ENCODE measurements around the gene SYMPK.
A peak's percentile ranks its signal among the peaks of the same experiment; 100 is the strongest.

The SYMPK gene

DNA sequence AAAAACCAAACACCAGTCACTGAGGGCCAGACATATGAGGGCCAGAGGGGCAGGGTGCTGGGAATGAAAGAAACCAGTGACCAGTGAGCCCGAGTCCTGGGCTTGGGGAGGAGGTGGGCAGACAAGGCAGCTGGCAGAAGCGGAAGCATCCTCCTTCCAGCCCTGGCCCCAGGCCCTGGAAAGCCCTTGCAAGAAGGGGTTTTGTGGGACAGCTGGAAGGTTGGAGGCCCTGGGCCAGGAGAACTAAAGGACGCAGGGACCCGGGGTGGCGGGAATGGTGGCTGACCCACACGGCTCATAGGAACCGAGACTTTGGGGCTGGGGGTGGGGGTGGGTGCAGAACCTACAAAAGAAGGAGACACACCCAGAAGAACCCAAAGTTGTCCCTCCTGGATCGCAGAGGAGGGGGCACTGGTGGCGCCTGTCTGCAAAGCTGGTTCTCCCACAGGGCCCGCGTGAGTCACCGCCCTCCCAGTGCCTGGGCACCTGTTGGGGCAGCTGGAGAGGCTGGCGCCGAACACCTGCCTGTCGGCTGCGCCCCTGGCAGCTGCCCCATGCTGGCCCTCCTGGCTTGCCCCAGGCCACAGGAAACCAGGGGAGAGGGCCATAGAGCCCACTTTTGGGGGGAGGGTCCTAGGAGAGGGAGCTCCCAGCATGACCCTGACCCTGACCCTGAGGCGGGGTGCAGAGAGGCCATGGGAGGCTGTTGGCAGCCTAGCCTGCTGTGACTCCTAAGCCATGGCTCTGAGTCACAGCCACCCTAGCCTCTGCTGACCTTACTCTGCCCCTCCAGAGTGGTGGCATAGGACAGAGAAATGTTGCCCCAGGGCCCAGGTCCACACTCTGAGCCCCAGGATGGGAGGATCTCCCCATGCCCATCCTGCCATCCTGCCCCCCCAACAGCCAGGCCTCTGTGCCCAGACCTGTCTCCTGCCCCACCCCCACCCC lies 81.5 kb downstream of the SYMPK start:
- no peak for DNase-seq (ENCODE audit: low read depth in 2 of 2)

DNA sequence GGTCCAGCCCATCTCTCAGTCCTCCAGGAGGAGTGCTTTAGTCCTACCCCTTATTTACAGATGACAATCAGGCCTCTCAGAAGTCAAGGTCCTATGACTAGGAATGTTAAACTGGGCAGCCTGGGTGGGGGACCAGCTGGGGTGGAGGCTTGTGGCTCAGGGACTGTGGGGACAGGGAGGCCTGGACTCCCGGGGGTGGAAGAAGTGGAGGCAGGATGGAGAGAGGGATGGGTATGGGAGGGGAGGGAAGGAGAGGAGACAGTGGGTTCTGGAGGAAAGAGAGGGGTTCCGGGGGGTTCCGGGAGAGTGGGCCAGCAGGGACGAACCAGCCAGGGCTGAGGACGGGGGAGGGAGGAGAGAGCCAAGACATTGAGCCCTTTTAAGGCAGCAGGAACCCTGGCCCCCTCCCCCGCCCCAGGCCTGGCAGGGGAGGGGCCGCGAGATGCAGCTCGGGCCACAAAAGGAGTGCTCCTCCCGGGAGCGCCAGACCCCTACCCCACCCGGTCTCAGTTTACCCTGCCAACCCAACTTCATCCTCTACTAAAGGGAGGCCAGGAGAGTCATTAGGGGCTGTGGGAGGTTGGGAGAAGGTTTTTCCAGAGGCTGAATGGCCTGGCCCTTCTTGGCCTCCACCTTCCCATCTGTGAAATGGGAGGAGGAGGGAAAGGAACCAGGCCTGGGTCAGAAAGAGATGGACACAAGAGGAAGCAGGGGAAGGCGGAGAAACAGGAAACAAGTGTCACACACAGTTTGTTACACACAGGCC lies 82.3 kb downstream of the SYMPK start:
- DNase-seq (ENCODE audit: low read depth in 2 of 2) = no peak

DNA sequence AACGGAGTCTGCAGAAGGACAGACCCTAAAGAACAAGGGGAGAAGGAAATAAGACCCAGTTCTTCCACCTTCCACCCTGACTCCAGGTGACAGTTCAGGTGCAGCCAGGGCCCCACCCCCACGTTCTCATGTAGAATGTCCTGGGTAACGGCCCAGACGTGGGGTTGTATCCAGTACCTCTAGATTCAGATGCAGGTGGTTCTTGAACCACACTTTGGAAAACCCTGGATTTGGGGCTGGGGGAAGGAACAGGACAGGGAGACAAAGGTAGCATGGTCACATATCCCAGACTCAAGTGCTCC lies 82.8 kb downstream of the SYMPK start:
- no peak for DNase-seq (ENCODE audit: low read depth in 2 of 2)

DNA sequence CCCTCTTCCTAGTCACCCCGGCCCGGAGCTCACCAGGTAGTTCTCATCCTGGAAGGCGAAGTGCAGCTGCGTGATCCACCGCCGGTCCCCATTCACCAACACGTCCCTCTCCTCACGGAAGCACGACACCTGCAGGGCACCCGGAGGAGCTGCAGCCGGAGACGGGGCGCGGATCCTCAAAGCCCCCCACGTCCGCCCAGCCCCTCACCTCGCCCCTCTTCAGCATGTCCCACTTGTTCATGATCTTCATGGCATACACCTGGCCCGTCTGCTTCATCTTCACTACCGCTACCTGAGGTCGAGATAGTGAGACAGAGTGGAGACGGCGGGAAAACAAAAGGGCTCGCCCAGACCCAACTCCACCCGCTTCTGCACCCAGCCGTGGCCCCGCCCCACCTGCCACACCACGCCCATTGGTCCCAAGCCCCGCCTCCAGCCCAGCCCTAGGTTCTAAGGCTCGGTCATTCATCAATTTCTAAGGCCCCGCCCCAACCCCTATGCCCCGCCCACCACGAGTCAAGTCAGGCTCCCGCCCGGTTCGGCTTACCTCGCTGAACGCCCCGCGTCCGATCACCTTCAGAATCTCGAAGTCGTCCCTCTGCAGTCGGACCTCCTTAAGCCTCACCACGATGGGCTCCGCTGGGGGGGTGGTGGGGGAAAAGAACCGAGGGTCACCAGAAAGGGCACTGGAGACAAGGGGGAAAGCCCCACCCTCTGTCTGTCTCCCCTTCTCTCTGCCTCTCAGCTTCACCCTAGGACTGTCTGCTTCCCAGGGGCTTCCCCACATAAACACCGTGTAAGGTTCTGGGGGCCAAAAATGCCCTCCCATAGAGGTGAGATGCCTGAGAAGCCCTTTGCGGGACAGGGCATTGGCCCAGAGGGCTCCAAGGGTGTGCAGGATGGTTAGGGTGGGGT lies 83.5 kb downstream of the SYMPK start:
- peak; percentile 74 to 89 for DNase-seq (ENCODE audit: low read depth in 2 of 2)

DNA sequence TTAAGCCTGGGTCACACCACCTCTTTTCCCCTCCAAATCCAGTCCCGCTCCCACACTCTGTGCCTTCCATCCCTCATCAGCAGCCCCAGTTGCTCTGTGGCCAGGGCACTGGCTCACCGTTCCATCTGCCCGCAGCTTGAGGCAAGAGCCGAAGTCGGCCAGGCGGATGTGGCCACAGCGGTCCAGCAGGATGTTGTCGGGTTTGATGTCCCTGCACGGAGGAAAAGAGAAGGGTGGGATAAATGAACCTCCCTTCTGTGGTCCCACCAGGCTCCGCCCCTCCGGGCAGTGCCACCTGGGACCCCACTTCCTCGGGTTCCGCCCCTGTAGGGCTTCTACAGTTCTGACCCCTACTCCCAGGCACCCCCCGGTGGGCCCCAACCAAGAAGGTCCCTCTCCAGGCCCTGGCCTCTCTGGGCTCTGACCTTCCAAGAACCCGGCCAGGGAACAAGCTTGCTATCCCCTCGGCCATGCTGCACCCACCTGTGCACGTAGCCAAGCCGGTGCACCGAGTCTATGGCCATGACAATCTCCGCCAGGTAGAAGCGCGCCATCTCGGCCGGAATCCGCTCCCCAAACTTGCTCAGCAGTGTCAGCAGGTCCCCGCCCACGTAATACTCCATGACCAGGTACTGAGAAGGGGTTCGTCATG lies 84.8 kb downstream of the SYMPK start:
- no peak for DNase-seq (ENCODE audit: low read depth in 2 of 2)

DNA sequence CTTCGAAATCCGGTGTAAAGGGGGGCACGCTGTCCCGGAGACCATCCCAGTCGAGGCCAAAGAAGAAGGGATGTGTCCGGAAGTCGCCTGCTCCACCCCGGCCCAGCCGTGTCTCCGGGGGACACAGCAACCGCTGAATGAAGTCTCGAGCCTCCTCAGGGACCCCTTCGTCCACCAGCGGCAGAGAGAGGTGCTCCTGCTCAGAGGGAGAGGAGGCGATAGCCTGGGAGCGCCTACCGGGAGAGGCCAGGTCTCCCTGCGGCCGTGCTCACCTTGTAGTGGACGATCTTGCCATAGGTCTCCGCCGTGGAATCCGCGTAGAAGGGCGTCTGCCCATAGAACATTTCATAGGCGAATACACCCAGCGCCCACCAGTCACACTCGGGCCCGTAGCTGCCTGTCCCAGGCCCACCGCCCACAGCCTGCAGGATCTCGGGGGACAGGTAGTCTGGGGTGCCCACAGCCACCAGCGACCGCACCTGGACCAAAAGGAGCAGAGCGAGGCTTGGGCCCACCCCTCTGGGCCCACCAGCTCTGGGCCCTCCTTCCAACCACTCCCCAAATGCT lies 85.5 kb downstream of the SYMPK start:
- DNase-seq (ENCODE audit: low read depth in 2 of 2) = no peak

DNA sequence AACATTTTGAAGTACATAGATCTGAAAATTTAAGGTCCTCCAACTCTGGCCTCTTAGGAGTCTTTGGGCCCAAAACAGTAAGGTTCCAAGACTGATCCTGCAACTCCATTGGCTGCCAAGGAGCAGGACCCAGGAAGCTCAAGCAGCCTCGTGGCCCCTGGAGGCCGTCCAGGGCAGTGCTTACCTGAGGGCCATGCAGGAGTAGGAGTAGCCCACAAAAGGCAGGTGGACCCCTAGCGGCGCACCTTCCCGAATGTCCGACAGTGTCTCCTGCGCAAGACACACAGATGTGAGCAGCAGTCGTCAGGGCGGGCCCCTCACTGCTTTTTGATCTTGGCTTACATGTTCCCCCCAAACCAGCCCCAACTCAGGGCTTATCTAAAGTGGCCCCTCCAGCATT lies 88.2 kb downstream of the SYMPK start:
- DNase-seq (ENCODE audit: low read depth in 2 of 2) = no peak

DNA sequence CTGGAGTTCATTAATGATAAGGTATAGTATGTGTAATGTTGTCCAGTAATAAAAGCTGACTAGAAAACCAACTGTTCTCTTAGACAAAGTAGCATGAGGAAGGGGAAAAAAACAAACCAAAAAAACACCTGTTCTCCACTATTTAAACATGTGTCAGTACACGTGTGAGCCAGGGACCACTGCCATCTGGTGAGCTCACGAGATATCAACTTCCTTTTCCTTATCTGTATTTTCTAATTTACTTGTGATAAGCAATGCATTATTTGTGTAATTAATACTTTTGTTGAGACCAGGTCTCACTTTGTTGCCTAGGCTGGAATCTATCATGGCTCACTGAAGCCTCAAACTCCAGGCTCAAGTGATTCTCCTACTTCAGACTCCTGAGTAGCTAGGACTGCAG lies 89.6 kb downstream of the SYMPK start:
- no peak for DNase-seq (ENCODE audit: low read depth in 2 of 2)

DNA sequence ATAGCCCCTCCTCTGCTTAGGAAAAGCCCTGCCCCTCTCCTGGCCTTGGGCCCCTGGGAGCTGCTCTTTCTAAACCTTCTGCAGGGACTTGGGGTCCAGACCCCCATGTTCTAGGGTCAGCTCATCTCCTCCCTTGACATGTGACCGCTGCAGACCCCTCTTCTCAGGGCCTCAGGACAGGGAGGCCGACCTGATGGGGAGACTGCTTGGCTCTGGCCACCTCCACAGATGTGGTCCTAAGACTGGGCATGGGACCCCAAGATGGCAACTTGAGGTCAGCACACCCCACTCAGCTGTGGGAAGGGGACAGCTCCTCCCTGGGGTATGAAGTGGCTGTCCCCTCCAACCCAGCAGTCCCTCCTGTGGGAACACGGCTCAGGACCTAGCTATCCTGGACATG lies 90.0 kb downstream of the SYMPK start:
- no peak for DNase-seq (ENCODE audit: low read depth in 2 of 2)

DNA sequence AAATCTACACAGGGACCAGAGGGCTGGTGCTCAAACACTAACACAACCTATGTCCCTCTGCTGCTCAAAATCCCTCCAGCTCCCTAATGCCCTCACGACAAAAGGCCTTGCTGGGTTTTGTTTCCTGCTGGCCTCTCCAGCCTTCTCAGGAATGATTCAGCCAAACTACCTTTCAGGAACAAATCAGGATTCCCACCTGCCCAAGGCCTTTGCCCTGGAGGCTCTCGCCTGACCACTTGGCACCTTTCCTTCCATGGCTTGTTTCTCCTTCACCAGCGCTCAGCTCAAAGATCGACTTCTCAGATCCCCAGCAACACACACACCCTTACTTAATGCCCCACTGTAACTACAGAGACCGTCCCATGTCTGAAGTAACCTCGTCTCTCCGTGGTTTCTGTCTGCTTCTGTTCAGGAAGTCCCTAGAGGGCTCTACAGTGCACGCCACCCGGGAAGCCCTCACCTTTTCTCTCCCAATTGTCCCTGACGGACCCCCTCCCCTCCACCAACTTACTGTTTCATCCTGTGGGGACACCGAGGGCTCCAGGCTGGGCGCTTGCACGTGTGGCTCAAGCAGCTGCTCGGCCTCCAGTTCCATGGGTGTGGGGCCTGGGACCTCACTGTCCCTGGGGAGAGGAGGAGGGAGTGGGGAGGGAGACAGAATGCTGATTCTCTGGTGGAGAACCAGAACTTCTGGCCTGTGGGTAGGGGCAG lies 90.7 kb downstream of the SYMPK start:
- DNase-seq (ENCODE audit: low read depth in 2 of 2) = no peak

DNA sequence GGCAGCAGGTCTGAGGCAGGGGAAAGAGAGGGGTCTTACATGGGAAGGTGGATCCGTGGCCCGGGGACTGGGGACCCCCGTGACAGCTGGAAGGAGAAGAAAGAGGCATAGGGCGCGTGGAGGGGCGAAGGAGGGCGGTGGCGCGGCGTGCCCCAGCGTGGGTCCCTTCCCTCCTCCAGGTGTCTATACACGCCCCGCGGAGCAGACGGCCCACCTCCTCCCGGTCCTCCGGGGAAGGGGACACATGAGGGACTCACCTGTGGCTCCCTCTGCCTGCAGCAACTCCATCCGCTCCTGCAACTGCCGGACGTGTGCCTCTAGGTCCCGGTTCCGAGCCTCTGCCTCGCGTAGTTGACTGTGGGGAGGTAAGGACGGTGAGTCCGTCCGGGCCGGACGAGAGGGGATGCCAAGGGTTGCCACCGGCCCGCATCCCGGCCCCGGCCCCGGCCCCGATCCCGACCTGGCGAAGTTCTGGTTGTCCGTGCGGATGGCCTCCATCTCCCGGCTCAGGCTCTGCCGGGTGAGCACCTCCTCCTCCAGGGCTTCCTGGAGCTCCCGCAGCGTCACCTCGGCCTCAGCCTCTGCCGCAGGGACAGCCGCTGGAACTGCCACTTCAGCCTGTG lies 91.5 kb downstream of the SYMPK start:
- DNase-seq (ENCODE audit: low read depth in 2 of 2) = no peak

DNA sequence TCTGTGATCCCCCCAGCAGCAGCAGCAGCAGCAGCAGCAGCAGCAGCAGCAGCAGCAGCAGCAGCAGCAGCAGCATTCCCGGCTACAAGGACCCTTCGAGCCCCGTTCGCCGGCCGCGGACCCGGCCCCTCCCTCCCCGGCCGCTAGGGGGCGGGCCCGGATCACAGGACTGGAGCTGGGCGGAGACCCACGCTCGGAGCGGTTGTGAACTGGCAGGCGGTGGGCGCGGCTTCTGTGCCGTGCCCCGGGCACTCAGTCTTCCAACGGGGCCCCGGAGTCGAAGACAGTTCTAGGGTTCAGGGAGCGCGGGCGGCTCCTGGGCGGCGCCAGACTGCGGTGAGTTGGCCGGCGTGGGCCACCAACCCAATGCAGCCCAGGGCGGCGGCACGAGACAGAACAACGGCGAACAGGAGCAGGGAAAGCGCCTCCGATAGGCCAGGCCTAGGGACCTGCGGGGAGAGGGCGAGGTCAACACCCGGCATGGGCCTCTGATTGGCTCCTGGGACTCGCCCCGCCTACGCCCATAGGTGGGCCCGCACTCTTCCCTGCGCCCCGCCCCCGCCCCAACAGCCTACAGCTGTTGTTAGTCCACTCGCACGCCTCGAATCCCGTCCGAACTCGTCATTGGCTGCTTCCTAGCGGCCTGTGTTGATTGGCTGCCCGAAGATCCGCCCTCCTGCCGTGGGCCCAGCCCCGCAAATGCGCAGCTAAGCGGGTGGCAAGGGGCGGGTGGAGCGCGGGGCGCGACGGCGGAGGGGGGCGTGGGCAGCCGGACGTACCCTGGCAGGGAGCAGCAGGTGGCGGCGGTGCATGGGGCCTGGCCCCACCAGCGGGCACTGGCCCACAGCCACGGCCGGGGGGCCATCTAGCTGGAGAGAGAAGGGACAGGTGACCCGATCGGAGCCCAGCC lies 92.5 kb downstream of the SYMPK start:
- peak; percentile 86 to 88 for DNase-seq (ENCODE audit: low read depth in 2 of 2)

DNA sequence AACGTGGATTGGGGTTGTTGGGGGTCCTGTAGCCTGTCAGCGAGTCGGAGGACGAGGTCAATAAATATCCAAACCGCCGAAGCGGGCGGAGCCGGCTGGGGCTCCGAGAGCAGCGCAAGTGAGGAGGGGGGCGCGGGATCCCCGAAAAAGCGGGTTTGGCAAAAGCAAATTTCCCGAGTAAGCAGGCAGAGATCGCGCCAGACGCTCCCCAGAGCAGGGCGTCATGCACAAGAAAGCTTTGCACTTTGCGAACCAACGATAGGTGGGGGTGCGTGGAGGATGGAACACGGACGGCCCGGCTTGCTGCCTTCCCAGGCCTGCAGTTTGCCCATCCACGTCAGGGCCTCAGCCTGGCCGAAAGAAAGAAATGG lies 93.1 kb downstream of the SYMPK start:
- peak in 1 of 2 donors; percentile 32 for DNase-seq (ENCODE audit: low read depth in 2 of 2)

DNA sequence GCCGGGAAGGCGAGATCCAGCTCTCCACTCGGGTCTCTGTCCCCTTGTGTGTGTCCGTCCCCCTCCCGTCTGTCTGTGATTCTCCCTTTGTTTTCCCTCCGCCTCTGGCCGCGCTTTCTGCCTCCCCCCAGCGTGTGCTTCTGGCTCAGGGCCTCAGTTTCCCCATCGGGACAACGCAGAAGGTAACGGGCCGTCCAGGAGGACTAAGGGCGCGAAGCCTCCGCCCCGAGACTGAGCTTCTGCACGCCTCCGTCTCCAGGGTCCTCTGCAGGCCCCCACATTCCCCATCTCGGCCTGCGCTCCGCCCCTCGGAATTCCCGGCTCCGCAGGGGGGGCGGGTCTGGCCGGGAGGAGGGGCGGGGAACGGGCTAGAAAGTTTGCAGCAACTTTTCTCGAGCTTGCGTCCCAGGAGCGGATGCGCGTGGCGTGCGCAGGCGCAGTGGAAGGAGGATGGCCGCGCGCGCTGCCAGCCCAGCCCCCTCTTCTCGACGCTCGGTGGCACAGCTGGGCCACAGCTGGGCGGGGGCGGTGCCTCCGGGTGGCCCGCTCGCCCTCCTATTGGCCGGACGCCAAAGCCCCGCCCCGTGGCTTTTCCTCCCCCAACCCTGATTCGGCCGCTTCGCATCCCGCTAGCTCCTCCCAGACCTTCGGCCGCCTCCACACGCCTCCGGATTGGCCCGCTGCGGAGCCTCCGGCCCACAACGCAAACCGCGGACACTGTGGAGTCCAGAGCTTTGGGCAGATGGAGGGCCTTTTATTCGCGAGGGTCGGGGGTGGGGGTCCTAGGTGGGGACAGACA lies 93.8 kb downstream of the SYMPK start, which contains the start of gene SIX5:
SIX5 (minus strand) TSS at position 269 of the 799 bp plus-strand sequence. CDS start 408 bp downstream, outside the sequence.
- peak; percentile 90 to 94 for DNase-seq (ENCODE audit: low read depth in 2 of 2)

DNA sequence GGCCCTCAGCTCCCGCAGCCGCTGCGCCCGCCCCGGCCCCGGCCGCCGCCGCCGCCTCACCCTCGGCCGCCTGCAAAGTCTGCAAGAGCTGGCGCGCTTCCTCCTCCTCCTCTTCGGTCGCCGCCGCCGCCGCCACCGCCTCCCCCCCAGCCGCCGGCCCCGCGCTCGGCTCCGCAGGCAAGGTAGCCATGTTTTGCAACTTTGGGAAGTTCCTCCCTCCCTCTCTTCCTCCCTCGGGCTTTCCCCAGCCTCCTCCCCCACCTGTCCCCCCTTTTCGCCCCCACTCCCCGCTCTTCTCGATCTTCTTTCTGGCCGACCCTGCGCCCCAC lies 94.3 kb downstream of the SYMPK start:
- DNase-seq (ENCODE audit: low read depth in 2 of 2) = peak in 1 of 2 donors; percentile 41

DNA sequence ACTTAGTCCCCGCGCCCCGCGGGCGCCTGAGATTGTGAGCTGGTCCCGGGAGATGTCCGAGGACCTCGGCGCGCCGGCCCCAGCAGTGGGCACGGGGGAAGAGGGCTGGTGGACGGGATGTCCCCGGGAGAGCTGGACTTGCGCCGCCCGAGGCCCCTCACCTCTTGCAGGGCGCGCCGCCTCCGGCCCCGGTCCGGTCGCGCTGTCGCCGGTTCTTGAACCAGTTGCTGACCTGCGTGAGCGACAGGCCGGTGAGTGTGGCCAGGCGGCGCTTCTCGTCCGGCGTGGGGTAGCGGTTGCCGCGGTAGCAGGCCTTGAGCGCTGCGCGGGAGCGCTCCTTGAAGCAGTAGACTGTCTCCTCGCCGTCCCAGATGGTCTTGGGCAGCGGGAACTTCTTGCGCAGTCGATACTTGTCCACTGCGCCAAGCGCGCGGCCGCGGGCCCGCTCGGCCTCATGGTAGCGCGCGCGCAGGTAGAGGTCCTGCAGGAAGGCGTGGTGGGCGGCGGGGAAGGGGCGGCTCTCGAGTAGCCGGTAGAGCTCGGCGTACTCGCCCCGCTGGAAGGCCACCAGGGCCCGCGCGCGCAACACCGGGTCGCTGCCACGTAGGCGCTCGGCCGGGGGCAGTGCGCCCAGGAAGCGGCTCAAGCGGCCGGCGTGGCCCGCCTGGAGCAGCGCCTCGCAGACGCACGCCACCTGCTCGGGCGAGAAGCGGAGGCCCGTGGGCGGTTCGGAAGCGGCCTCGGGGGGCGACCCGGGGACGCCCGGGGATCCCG lies 94.9 kb downstream of the SYMPK start:
- no peak for DNase-seq (ENCODE audit: low read depth in 2 of 2)

DNA sequence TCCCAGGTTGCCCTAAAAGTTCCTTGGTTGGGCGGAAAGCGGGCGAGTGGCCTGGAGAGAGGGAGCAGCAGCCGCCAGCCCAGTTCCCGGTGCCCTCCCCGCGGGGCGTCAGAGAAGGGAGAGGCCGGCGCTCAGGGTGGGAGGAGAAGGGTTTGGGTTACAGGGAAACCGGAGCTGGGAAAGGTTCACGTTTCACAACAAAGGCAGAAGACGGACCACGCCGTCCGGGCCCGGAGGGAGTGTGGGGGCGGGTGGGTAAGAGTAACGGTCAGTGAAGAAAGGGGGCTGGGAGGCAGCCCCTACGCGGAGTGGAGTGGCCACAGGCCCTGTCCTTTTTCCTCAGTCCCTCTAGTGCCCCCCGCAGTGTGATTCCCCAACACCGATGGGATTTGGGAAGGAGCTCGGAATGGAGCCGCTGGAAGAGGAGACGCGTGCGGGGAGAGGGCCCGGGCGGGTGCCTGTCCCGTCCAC lies 95.5 kb downstream of the SYMPK start:
- no peak for DNase-seq (ENCODE audit: low read depth in 2 of 2)
